HL-60 (cell line): Measurements from ENCODE around the gene ZFAND4.

ENCODE experiments used
- DNase-seq, 2 experiments: peaks; one replicate each; pipeline ENCODE4 v3.0.0-alpha.2; 2010 to 2020; ENCODE audit warnings: low read depth in 1 of 2, low spot score in 1 of 2
- H3K27ac ChIP-seq: fragments of 250-450 bp; sonication (Bioruptor Pico); replicated peaks from 2 replicates; pipeline ENCODE4 v1.5.1; 2020; ENCODE audit warnings: mild to moderate bottlenecking, moderate library complexity
- H3K27me3 ChIP-seq: fragments of 250-450 bp; sonication (Bioruptor Pico); 2 replicates; pipeline ENCODE4 v1.5.1; 2021; ENCODE audit warnings: mild to moderate bottlenecking, moderate library complexity; ENCODE audit not compliant: insufficient read depth, poor library complexity, severe bottlenecking
- H3K4me3 ChIP-seq: replicated peaks from 2 replicates; pipeline ENCODE4 v1.5.1; 2011; ENCODE audit warnings: mild to moderate bottlenecking, control low read depth, low read length; ENCODE audit not compliant: insufficient read depth
- CTCF ChIP-seq: IDR thresholded peaks from one replicate; pipeline ENCODE4 v1.5.1; 2011; ENCODE audit warnings: low read length, control low read depth, inconsistent platforms; ENCODE audit not compliant: insufficient read depth
- GABPA ChIP-seq: IDR thresholded peaks from 2 replicates; pipeline ENCODE4 v1.6.1; 2012; ENCODE audit warnings: low read depth
- POLR2AphosphoS5 ChIP-seq: IDR thresholded peaks from 2 replicates; pipeline ENCODE4 v1.6.1; 2012; ENCODE audit warnings: low read depth
- REST ChIP-seq: IDR thresholded peaks from 2 replicates; pipeline ENCODE4 v1.6.1; 2012; ENCODE audit warnings: low read depth; ENCODE audit not compliant: insufficient replicate concordance
- SPI1 ChIP-seq: IDR thresholded peaks from 2 replicates; pipeline ENCODE4 v1.6.1; 2012; ENCODE audit warnings: low read depth, mild to moderate bottlenecking, borderline replicate concordance

ZFAND4 gene

GRCh38 chr10:45644527-45644926 is 28.0 kb downstream of the ZFAND4 start:
- Histone ChIP-seq H3K27me3 (no peaks in the 10 kb centered on the region), H3K27ac (no peak overlapping the region), H3K4me3 (no peak overlapping the region)
- DNase-seq, result no peak
- no peak for TF ChIP-seq REST
- TF ChIP-seq POLR2AphosphoS5, result no peak
- TF ChIP-seq GABPA, result no peak
- no peak for TF ChIP-seq SPI1
- TF ChIP-seq CTCF, result no peak

GRCh38 chr10:45640941-45641340 is 31.6 kb downstream of the ZFAND4 start:
- Histone ChIP-seq H3K27me3 (no peaks in the 10 kb centered on the region), H3K27ac (no peak overlapping the region), H3K4me3 (no peak overlapping the region)
- TF ChIP-seq SPI1, result no peak
- TF ChIP-seq REST, result no peak
- no peak for DNase-seq

- TF ChIP-seq REST, result no peak
- no peak for TF ChIP-seq POLR2AphosphoS5
- no peak for TF ChIP-seq SPI1
- no peak for TF ChIP-seq GABPA
- no peak for TF ChIP-seq CTCF
- H3K4me3 ChIP-seq, result no peak overlapping the region
- no peak for DNase-seq
- no peaks in the 10 kb centered on the region for H3K27me3 ChIP-seq
- H3K27ac ChIP-seq, result no peak overlapping the region
Measured at GRCh38 chr10:45640049-45640448, 32.5 kb downstream of the ZFAND4 start.

GRCh38 chr10:45627412-45628048 is 45.0 kb downstream of the ZFAND4 start:
- Histone ChIP-seq H3K4me3 (no peak overlapping the region), H3K27me3 (no peaks in the 10 kb centered on the region), H3K27ac (no peak overlapping the region)
- DNase-seq, result no peak
- no peak for TF ChIP-seq GABPA
- TF ChIP-seq POLR2AphosphoS5, result no peak
- no peak for TF ChIP-seq REST
- no peak for TF ChIP-seq CTCF
- no peak for TF ChIP-seq SPI1
